ENCODE data around the gene SVBP. TPM values are rescaled to one million over a fixed set of nuclear protein-coding genes. Genes with fewer than 3 reads are reported as not detected.
A peak's percentile ranks its signal among the peaks of the same experiment; 100 is the strongest.
"Not testable (repeated sequence)": the region's sequence is repeated elsewhere in the genome, so short reads cannot be mapped to it uniquely, and the experiment has no call there.

SVBP gene
- total and polyA plus RNA-seq, 5 experiments from 2014 or later: 20.5 to 54.6 (median 36.2) TPM

DNA sequence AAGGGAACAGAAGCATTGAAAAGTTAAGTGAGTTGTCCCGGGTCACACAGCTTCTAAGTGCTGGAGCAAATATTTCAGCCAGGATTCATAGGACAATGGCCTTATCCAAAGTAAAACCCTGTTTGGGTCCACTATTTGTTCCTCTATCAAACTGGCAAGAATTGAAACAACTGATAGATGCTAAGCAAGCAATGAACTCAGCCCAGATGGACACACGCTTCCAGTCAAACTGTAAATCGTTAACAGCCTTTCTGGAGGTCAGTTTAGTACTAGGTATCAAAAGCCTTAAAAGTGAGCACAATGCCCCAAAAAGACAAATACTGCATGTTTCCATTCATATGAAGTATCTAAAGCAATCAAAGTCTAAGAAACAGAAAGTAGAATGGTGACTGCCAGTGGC lies 779 bp upstream of the SVBP start:
- peak overlapping the region in 4 of 10 donors; percentile 23 to 34 (median 27) for H3K27ac Mint-ChIP-seq
- H3K4me1 Mint-ChIP-seq: peaks cover 20 to 24% (median 22%) of the 10 kb centered on the region in 4 donors
- H3K27me3 Mint-ChIP-seq: no peaks in the 10 kb centered on the region
- DNase-seq: peak in 1 of 10 donors; percentile 1
- no peaks in the 10 kb centered on the region for H3K36me3 Mint-ChIP-seq
- no peaks in the 10 kb centered on the region for H3K9me3 Mint-ChIP-seq
- H3K4me3 Mint-ChIP-seq: peak overlapping the region; percentile 9 to 83 (median 74)
- ATAC-seq: no peak
- POLR2A ChIA-PET: interaction anchor here (2.6 to 3.4 kb wide), 2 partner anchors 28 to 52 kb away, joined by 23 to 38 read pairs; partner anchors contain the start of genes C1orf50, P3H1 and ZNF691

DNA sequence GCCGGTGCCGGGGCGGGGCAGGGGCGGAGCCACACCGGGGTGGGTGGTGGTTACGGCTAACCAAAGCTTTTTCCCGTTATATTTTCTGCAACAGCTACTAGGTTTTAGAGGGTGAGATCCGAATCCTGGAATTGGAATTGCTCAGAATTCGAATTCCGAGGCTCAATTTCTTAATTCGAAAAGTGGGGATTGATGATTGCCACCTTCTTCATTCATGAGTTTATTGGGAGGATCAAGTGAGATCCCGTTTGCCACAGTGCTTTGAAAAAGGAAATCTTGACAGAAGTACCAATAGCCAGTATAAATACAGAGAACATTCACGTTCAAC lies 207 bp upstream of the SVBP start:
- DNase-seq (no peak), ATAC-seq (no peak)
- Mint-ChIP-seq H3K9me3 (no peaks in the 10 kb centered on the region), H3K36me3 (no peaks in the 10 kb centered on the region), H3K4me3 (peak overlapping the region; percentile 67 to 87 (median 78)), H3K27me3 (no peaks in the 10 kb centered on the region), H3K27ac (peak overlapping the region in 8 of 10 donors; percentile 23 to 85 (median 65)), H3K4me1 (peaks cover 20 to 24% (median 22%) of the 10 kb centered on the region in 4 donors)
- POLR2A ChIA-PET: interaction anchor here (1.3 to 3.4 kb wide), 4 partner anchors 10 to 135 kb away, joined by 3 to 38 read pairs (median 15); partner anchors contain the start of genes C1orf50, P3H1 and ZNF691

DNA sequence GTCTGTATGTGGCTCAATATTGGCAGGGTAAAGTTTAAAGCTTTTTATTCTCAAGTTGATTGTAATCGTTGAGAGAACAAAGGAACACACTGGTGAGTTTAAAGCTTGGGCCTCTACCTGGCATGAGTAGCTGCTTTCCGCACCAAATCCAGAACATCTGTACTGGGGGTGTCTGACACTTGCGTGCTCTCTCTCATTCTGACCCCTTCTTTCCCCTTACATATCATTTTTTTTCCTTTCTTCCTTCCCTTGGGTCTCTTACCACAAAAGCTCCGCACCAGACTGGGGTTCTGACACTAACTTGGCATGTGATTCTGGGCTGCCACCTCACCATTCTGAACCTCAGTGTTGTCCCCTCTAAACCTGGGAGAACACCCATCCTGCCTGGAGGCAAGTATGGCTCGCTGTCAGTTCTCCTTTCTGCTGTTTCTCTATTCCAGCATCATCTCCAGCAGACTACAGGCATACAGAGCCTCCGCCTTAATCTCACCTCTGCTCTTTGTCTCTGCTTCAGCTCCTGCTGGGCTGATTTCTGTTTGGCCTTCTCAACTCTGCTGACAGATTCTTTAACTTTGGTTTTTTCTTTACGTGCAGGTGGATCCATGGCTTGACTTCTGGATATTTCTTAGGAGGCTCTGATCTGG lies 1.1 kb downstream of the SVBP start:
- ATAC-seq (peak; percentile 15 to 21), DNase-seq (peak in 2 of 10 donors; percentile 2 to 3)
- peaks cover 0 to 5% (median 3%) of the 10 kb centered on the region in 3 donors for H3K36me3 Mint-ChIP-seq
- peak overlapping the region; percentile 79 to 95 (median 88) for H3K27ac Mint-ChIP-seq
- H3K27me3 Mint-ChIP-seq: no peaks in the 10 kb centered on the region
- no peaks in the 10 kb centered on the region for H3K9me3 Mint-ChIP-seq
- POLR2A ChIA-PET: interaction anchor here (0.9 to 3.4 kb wide), 7 partner anchors 8 to 133 kb away, joined by 3 to 38 read pairs (median 5); partner anchors contain the start of genes C1orf50, P3H1, TMEM269 and ZNF691
- peak overlapping the region; percentile 73 to 90 (median 86) for H3K4me3 Mint-ChIP-seq
- H3K4me1 Mint-ChIP-seq: peaks cover 20 to 31% (median 24%) of the 10 kb centered on the region in 4 donors

DNA sequence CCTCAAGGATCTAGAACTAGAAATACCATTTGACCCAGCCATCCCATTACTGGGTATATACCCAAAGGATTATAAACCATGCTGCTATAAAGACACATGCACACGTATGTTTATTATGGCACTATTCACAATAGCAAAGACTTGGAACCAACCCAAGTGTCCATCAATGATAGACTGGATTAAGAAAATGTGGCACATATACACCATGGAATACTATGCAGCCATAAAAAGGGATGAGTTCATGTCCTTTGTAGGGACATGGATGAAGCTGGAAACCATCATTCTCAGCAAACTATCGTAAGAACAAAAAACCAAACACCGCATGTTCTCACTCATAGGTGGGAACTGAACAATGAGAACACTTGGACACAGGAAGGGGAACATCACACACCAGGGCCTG lies 2.4 kb downstream of the SVBP start:
- H3K4me3 Mint-ChIP-seq, DNase-seq, H3K9me3 Mint-ChIP-seq, POLR2A ChIA-PET, H3K27me3 Mint-ChIP-seq, H3K36me3 Mint-ChIP-seq, ATAC-seq, H3K27ac Mint-ChIP-seq: not testable (repeated sequence)
- peaks cover 18 to 31% (median 23%) of the 10 kb centered on the region in 4 donors for H3K4me1 Mint-ChIP-seq

DNA sequence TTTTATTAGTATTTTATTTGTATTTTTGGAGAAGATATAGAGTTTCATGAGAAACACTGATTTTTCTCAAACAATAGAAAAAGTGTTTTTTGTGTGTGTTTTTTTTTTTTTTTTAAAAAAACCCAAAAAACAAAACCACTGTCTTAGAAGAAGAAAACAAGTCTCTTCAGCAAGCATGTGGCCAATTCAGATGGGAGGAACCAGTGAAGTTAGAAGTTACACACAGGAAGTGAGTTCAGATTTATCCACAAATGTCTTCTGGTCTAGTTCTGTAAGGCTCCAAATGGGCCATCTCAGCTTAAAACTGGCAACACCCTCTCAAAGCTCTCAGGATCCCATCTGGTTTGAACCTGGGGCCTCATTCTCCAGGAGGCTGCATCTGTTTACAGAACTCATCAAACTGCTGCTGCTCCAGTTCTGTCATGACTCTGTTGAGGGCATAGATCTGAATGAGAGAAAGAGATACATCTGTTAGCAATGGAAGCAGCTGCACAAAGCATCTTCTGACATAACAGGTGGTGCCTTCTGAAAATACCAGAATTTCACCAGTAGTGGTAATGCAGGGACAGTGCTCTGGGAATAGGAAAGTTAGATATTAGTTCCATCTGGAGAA lies 10.0 kb downstream of the SVBP start:
- Mint-ChIP-seq H3K27ac (peak overlapping the region in 9 of 10 donors; percentile 15 to 80 (median 29)), H3K4me3 (no peak overlapping the region), H3K36me3 (peaks cover 0 to 34% (median 16%) of the 10 kb centered on the region in 3 donors), H3K27me3 (no peaks in the 10 kb centered on the region), H3K9me3 (peaks cover 0 to 3% (median 0%) of the 10 kb centered on the region in 9 donors), H3K4me1 (peaks cover 6 to 17% (median 14%) of the 10 kb centered on the region in 4 donors)
- POLR2A ChIA-PET: interaction anchor here (1.9 to 2.5 kb wide), 2 partner anchors 9 to 41 kb away, joined by 6 to 7 read pairs; partner anchors contain the start of genes C1orf50, ERMAP, P3H1 and SVBP
- no peak for DNase-seq
- no peak for ATAC-seq

DNA sequence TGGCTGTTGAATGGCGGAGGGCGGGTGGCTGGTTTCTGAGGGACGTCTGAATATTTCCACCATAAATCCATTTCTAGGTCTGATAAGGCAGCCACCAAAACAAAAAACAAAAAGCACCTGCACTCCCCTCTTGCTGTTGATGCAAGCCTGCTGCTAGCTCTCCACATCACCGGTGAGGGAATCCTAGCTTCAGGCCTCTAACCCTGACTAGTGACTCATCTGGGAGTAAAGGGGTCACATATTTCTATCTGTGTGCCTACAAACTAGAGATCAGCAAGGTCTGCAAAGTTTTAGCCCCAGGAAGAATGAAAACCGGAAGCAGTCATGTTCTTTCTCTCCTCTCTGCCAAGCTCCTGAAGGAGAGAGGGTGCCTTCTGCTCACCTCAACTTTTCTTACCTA lies 10.6 kb downstream of the SVBP start:
- Mint-ChIP-seq H3K4me1 (peaks cover 6 to 16% (median 12%) of the 10 kb centered on the region in 4 donors), H3K27ac (peak overlapping the region in 4 of 10 donors; percentile 43 to 80 (median 66)), H3K4me3 (no peak overlapping the region), H3K27me3 (no peaks in the 10 kb centered on the region), H3K36me3 (peaks cover 0 to 31% (median 15%) of the 10 kb centered on the region in 3 donors), H3K9me3 (peaks cover 0 to 3% (median 0%) of the 10 kb centered on the region in 9 donors)
- DNase-seq (no peak), ATAC-seq (no peak)
- POLR2A ChIA-PET: interaction anchor here (2.5 kb wide), 1 partner anchor 10 kb away, joined by 7 read pairs; the partner anchor contains the start of genes ERMAP and SVBP

DNA sequence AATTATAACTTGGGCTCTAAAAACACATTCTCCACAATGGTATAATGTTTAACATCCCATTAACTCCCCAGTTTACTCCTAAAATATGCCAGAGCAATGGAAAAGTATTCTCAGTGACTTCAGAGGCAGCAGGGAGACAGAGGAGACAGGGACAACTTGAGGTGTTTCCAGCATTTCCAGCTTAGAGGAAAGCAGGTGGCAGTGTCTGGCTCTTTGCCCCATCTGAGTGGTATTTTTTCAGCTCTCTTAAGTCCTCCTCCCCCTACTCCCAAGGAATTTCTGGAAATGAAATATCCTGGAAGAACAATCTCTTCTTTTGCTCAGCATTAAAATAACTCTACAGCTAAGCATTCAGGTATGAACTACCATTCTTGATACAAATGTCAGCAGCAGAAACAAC lies 11.0 kb downstream of the SVBP start:
- no peak for DNase-seq
- Mint-ChIP-seq H3K27me3 (no peaks in the 10 kb centered on the region), H3K4me1 (peaks cover 6 to 13% (median 10%) of the 10 kb centered on the region in 4 donors), H3K36me3 (peaks cover 0 to 29% (median 14%) of the 10 kb centered on the region in 3 donors), H3K9me3 (peaks cover 0 to 3% (median 0%) of the 10 kb centered on the region in 9 donors), H3K4me3 (no peak overlapping the region), H3K27ac (peak overlapping the region in 2 of 10 donors; percentile 63 to 69)
- ATAC-seq: no peak
- POLR2A ChIA-PET: no interaction called here

DNA sequence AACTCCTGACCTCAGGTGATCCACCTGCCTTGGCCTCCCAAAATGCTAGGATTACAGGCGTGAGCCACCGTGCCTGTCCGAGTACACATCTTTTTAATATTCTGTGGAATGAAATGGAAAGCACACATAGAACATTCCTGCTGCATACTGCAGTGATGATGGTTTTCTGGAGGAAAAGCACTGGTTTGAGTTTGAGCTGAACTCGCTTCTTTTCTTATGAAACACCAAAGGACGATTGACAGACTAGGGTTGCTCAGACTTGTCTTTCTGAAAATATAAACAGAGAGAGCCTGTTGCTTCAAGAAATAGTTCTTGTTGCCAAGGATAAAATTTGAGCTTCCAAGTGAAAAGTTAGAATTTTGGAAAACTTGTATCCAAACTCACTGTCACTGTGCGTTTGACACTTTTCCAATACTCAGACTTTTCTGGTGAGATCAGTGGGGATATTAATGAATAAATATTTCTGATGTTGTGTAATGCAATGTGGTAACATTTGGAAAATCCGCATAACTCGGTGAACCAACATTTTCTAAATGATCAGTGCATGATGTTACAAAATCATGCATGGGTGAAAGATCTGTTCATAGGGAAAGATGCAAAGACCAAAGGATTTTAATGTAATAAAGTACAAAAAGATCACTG lies 15.2 kb downstream of the SVBP start:
- no peak for ATAC-seq
- POLR2A ChIA-PET: no interaction called here
- H3K4me1 Mint-ChIP-seq: peaks cover 0 to 8% (median 2%) of the 10 kb centered on the region in 4 donors
- H3K27ac Mint-ChIP-seq: no peak overlapping the region
- DNase-seq: no peak
- H3K4me3 Mint-ChIP-seq: no peak overlapping the region
- no peaks in the 10 kb centered on the region for H3K27me3 Mint-ChIP-seq
- H3K9me3 Mint-ChIP-seq: peaks cover 0 to 3% (median 0%) of the 10 kb centered on the region in 9 donors
- H3K36me3 Mint-ChIP-seq: peaks cover 0 to 16% (median 14%) of the 10 kb centered on the region in 3 donors

DNA sequence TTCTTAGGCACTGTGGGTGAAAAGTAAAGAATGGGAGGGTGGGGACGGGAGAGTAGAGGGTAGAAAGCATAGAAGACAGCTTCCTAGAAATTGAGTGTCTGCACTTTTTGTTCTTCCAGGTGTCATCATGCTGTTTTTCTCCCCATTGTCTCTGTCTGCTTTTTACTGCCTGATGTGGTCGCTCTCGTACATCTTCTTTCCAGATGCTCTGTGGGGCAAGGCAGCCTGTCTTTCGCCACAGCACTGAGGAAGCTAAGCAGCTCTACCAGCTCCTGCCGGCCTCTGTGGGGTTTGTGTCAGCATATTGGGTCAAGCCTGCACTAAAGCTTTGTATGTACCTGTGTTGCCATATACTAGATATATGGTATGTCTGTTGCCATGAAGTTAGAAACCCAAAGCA lies 19.2 kb downstream of the SVBP start:
- DNase-seq (no peak), ATAC-seq (no peak)
- POLR2A ChIA-PET: interaction anchor here (0.5 kb wide), 1 partner anchor 1805 kb away, joined by 7 read pairs; no protein-coding TSS in a partner anchor
- H3K9me3 Mint-ChIP-seq: no peaks in the 10 kb centered on the region
- H3K4me3 Mint-ChIP-seq: no peak overlapping the region
- H3K27ac Mint-ChIP-seq: peak overlapping the region in 1 of 10 donors; percentile 46
- no peaks in the 10 kb centered on the region for H3K36me3 Mint-ChIP-seq
- H3K4me1 Mint-ChIP-seq: peaks cover 0 to 5% (median 2%) of the 10 kb centered on the region in 4 donors
- H3K27me3 Mint-ChIP-seq: peaks cover 0 to 4% (median 0%) of the 10 kb centered on the region in 5 donors

DNA sequence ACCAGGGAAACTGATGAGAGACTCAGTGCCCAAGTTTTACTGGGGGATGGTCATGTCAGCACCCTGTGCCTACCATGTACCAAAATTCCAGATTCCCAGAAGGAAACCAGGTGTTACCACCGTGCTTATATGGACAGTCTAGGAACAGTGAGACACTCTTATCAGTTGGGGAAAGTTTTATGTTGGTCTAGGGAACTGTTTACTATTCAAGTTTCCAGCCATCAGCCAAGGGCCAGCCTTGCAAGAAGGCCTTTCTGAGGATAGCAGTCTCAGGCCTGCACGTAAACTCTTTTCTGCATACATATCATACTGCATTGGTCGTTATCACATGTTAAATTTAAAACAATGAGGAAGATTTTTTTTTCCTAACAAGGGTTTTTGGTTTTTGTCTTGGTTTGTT lies 19.8 kb downstream of the SVBP start:
- no peak overlapping the region for H3K4me3 Mint-ChIP-seq
- H3K27me3 Mint-ChIP-seq: peaks cover 0 to 4% (median under 1%) of the 10 kb centered on the region in 5 donors
- H3K4me1 Mint-ChIP-seq: peaks cover 0 to 5% (median 2%) of the 10 kb centered on the region in 4 donors
- POLR2A ChIA-PET: no interaction called here
- no peaks in the 10 kb centered on the region for H3K36me3 Mint-ChIP-seq
- no peak for DNase-seq
- no peaks in the 10 kb centered on the region for H3K9me3 Mint-ChIP-seq
- H3K27ac Mint-ChIP-seq: no peak overlapping the region
- ATAC-seq: no peak

DNA sequence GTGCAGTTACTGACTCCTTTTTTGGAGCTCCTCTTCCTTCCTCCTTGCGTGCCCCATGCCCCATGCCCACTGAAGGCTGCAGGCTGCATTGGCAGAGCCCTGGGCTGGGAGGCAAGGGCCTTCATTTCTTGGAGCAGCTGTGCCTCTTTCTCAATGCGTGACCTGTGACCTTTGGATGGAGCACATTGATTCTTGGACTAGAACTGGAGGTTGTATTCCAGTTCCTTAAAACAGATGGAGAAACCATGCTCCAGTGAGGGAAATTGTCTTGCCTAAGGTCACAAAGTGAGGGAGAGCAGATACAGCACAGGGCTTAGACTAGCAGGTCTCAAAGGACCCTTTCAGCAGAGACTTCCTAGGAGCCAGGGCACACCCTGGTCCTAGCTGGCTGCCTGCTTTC lies 23.4 kb downstream of the SVBP start:
- Mint-ChIP-seq H3K9me3 (no peaks in the 10 kb centered on the region), H3K4me1 (peaks cover 0 to 5% (median 2%) of the 10 kb centered on the region in 4 donors), H3K27me3 (peaks cover 0 to 4% (median 1%) of the 10 kb centered on the region in 5 donors), H3K4me3 (no peak overlapping the region), H3K36me3 (no peaks in the 10 kb centered on the region), H3K27ac (no peak overlapping the region)
- POLR2A ChIA-PET: no interaction called here
- ATAC-seq (no peak), DNase-seq (no peak)

DNA sequence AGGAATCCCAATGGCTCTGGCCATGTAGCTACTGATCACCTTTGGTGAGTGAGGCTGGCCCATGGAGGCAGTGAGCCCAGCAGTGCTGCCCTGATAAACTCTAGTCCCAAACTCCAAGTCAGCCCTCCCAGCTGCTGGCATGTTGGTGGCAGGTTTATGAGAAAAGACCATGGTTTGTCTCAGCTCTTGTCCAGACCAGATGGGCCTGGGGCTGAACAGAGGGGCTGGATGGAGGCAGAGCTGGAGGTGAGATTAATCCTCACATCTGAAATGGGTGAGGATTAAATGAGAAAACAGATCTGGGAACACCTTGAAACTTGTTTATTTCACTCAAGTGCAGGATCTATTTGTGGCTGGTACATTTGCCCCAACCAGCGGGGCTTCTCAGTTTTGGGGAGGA lies 29.2 kb downstream of the SVBP start:
- peaks cover 16 to 29% (median 20%) of the 10 kb centered on the region in 4 donors for H3K4me1 Mint-ChIP-seq
- H3K27ac Mint-ChIP-seq: peak overlapping the region in 1 of 10 donors; percentile 53
- no peaks in the 10 kb centered on the region for H3K36me3 Mint-ChIP-seq
- H3K9me3 Mint-ChIP-seq: no peaks in the 10 kb centered on the region
- DNase-seq (no peak), ATAC-seq (no peak)
- POLR2A ChIA-PET: no interaction called here
- peaks cover 0 to 2% (median 0%) of the 10 kb centered on the region in 5 donors for H3K27me3 Mint-ChIP-seq
- H3K4me3 Mint-ChIP-seq: peak overlapping the region in 1 of 10 donors; percentile 10

All from naive thymus-derived CD8-positive, alpha-beta T cell (primary cell).